ENCODE measurements around the gene BACH1. TPM values are rescaled to one million over a fixed set of nuclear protein-coding genes. Genes with fewer than 3 reads are reported as not detected.
A peak's percentile ranks its signal among the peaks of the same experiment; 100 is the strongest.

BACH1 gene
- total and polyA plus RNA-seq, 2 donors (not counting 3 experiments of a cell fraction or from before 2014, with no cell fraction given), result 7.2 to 28.8 TPM

DNA sequence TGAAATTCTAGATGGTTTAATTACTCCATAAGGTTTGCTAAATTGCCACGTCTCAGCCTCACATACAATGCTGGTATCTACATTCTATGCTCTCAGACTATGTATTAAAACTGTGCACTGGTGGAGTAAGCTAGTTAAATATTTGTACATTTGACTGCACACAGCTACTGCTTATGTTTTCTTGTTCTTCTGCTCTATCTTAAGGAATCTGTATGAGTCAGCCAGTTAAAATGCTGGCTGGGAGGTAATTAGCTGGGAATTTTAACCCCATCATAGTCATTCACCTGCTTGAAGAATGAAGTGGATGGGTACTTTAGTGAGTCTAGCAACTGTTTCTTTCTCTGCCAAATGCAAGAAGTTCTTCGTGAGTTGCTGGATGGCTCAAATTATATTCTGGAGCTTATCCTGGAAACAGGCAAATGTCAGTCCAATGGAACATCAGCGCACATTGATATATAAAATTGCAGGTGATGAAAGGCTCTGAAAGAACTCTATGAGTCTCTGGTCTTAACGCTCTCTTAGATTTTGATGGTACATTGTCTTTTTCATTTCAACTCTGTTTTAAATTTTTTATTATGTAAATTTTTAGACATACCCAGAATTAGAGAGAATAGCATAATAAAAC lies 83.4 kb downstream of the BACH1 start:
- Histone ChIP-seq H3K27ac (ENCODE audit: insufficient read depth, low read depth, low read length) (no peak overlapping the region), H3K36me3 (ENCODE audit: control insufficient read depth in 2 of 2, extremely low read depth in 1 of 2, insufficient read depth in 2 of 2, low read length in 2 of 2) (no peaks in the 10 kb centered on the region), H3K9me3 (replicated peaks; ENCODE audit: control insufficient read depth, insufficient read depth, low read length) (no peaks in the 10 kb centered on the region), H3K4me1 (ENCODE audit: control insufficient read depth, extremely low read depth, insufficient read depth, low read length) (no peaks in the 10 kb centered on the region), H3K27me3 (ENCODE audit: control insufficient read depth in 2 of 2, insufficient read depth in 2 of 2, low read length in 2 of 2) (no peaks in the 10 kb centered on the region), H2AFZ (ENCODE audit: low read depth, low read length) (no peak overlapping the region), H3K9me1 (replicated peaks; ENCODE audit: control insufficient read depth, extremely low read depth, insufficient read depth, low read length) (no peaks in the 10 kb centered on the region), H4K20me1 (replicated peaks; ENCODE audit: control insufficient read depth, extremely low read depth, insufficient read depth, low read length) (no peaks in the 10 kb centered on the region), H3K4me2 (ENCODE audit: insufficient read depth, low read length) (no peak overlapping the region), H3K79me2 (ENCODE audit: control insufficient read depth, insufficient read depth, low read length) (no peaks in the 10 kb centered on the region), H3K9ac (replicated peaks; ENCODE audit: extremely low read depth, insufficient read depth, low read length) (no peak overlapping the region), H3K4me3 (replicated peaks in 1 of 3; ENCODE audit: insufficient read depth in 1 of 3, low read depth in 1 of 3, low read length in 3 of 3) (no peak overlapping the region)
- POLR2A ChIA-PET, result no interaction called here
- dilution Hi-C loops (cut with MboI; ENCODE audit: extremely low pct_ligation_motif_present, low sequenced_read_pairs) (no loop called here), intact Hi-C loops (cut with micrococcal nuclease) (no loop called here)
- DNase-seq (ENCODE audit: low read depth, low spot score) (peak; percentile 13), FAIRE-seq (peak; percentile 68)
- no peak for TF ChIP-seq POLR2A (IDR thresholded peaks at IDR 0.05; ENCODE audit: low read depth, low read length)
- TF ChIP-seq MYC (IDR thresholded peaks at IDR 0.05; ENCODE audit: low read depth, low read length), result no peak
- TF ChIP-seq, protein P1, sequence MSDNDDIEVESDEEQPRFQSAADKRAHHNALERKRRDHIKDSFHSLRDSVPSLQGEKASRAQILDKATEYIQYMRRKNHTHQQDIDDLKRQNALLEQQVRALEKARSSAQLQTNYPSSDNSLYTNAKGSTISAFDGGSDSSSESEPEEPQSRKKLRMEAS (IDR thresholded peaks at IDR 0.05; ENCODE audit: insufficient read depth, insufficient read length), result no peak
- TF ChIP-seq EZH2 (IDR thresholded peaks at IDR 0.05; ENCODE audit: borderline replicate concordance, low read depth, low read length, severe bottlenecking), result no peak
- TF ChIP-seq JUN (IDR thresholded peaks at IDR 0.05; ENCODE audit: borderline replicate concordance, insufficient read depth, insufficient read length, low read depth), result no peak
- peak; percentile 29 for TF ChIP-seq FOS (IDR thresholded peaks at IDR 0.05; ENCODE audit: borderline replicate concordance, insufficient read depth, low read length)
- TF ChIP-seq, protein P2, sequence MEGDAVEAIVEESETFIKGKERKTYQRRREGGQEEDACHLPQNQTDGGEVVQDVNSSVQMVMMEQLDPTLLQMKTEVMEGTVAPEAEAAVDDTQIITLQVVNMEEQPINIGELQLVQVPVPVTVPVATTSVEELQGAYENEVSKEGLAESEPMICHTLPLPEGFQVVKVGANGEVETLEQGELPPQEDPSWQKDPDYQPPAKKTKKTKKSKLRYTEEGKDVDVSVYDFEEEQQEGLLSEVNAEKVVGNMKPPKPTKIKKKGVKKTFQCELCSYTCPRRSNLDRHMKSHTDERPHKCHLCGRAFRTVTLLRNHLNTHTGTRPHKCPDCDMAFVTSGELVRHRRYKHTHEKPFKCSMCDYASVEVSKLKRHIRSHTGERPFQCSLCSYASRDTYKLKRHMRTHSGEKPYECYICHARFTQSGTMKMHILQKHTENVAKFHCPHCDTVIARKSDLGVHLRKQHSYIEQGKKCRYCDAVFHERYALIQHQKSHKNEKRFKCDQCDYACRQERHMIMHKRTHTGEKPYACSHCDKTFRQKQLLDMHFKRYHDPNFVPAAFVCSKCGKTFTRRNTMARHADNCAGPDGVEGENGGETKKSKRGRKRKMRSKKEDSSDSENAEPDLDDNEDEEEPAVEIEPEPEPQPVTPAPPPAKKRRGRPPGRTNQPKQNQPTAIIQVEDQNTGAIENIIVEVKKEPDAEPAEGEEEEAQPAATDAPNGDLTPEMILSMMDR (IDR thresholded peaks at IDR 0.05; ENCODE audit: extremely low read depth in 1 of 2, insufficient read depth in 1 of 2, low read depth in 1 of 2, low read length in 2 of 2), result no peak
- TF ChIP-seq GATA2 (IDR thresholded peaks at IDR 0.05; ENCODE audit: insufficient read depth, insufficient read length, low read depth, low read length), result peak; percentile 31
- no peak for TF ChIP-seq POLR2AphosphoS5 (IDR thresholded peaks at IDR 0.05; ENCODE audit: insufficient read depth, low read depth, low read length)
- BruUV-seq (replicated peaks), result no TSS peak
- CTCF ChIA-PET, result interaction anchor here (1.1 to 1.8 kb wide), 5 partner anchors 10 to 467 kb away, joined by 3 to 8 read pairs (median 5); no protein-coding TSS in a partner anchor

Measured in endothelial cell of umbilical vein (primary cell).